ENCODE data around the gene ASB12.
A peak's percentile ranks its signal among the peaks of the same experiment; 100 is the strongest.
"Not testable (repeated sequence)": the region's sequence is repeated elsewhere in the genome, so short reads cannot be mapped to it uniquely, and the experiment has no call there.

Gene ASB12

GRCh38 chrX:64230123-64230970, at the start of gene ASB12:
Gene ASB12 (minus strand): TSS chrX:64230607. CDS start chrX:64225650, 4,957 bp downstream.
- no peak for FAIRE-seq

GRCh38 chrX:64265265-64265664, 34.9 kb upstream of the ASB12 start:
- FAIRE-seq: no peak

GRCh38 chrX:64229154-64229553, 1.3 kb downstream of the ASB12 start:
- FAIRE-seq: no peak

GRCh38 chrX:64218023-64218422, 12.4 kb downstream of the ASB12 start:
- FAIRE-seq: no peak

- not testable (repeated sequence) for FAIRE-seq
These were observed 16.4 kb downstream of the ASB12 start for GRCh38 chrX:64213989-64214388.

- FAIRE-seq: no peak
These were observed 23.7 kb downstream of the ASB12 start for GRCh38 chrX:64206556-64207162.

GRCh38 chrX:64205735-64206501, 24.5 kb downstream of the ASB12 start:
- FAIRE-seq: peak; percentile 97

- FAIRE-seq: no peak
These were observed 25.0 kb downstream of the ASB12 start, which contains the start of gene AMER1 for GRCh38 chrX:64205441-64205734. Gene AMER1 (minus strand): TSS chrX:64205708. CDS start chrX:64193286, 12,422 bp downstream.

- FAIRE-seq: no peak
These were observed 25.5 kb downstream of the ASB12 start for GRCh38 chrX:64204701-64205440.

GRCh38 chrX:64204252-64204651, 26.2 kb downstream of the ASB12 start:
- FAIRE-seq: no peak

GRCh38 chrX:64202808-64203325, 27.5 kb downstream of the ASB12 start:
- no peak for FAIRE-seq

GRCh38 chrX:64198036-64198435, 32.4 kb downstream of the ASB12 start:
- no peak for FAIRE-seq

GRCh38 chrX:64196606-64197005, 33.8 kb downstream of the ASB12 start:
- no peak for FAIRE-seq

GRCh38 chrX:64195862-64196261, 34.5 kb downstream of the ASB12 start:
- FAIRE-seq: no peak

- no peak for FAIRE-seq
These were observed 37.7 kb downstream of the ASB12 start for GRCh38 chrX:64192673-64193072.

GRCh38 chrX:64192040-64192439, 38.4 kb downstream of the ASB12 start:
- no peak for FAIRE-seq

- FAIRE-seq: no peak
These were observed 39.0 kb downstream of the ASB12 start for GRCh38 chrX:64191281-64192010.

GRCh38 chrX:64190136-64190740, 40.2 kb downstream of the ASB12 start:
- FAIRE-seq: no peak

GRCh38 chrX:64188901-64189300, 41.5 kb downstream of the ASB12 start:
- FAIRE-seq: no peak

- no peak for FAIRE-seq
These were observed 42.7 kb downstream of the ASB12 start for GRCh38 chrX:64187762-64188150.

- FAIRE-seq: no peak
These were observed 43.2 kb downstream of the ASB12 start for GRCh38 chrX:64186974-64187761.
